ENCODE measurements around the gene PLCB4. TPM values are rescaled to one million over a fixed set of nuclear protein-coding genes. Genes with fewer than 3 reads are reported as not detected.

PLCB4 gene
- total and polyA plus RNA-seq, 12 donors, result 0.26 to 8.5 (median 2.8) TPM

DNA sequence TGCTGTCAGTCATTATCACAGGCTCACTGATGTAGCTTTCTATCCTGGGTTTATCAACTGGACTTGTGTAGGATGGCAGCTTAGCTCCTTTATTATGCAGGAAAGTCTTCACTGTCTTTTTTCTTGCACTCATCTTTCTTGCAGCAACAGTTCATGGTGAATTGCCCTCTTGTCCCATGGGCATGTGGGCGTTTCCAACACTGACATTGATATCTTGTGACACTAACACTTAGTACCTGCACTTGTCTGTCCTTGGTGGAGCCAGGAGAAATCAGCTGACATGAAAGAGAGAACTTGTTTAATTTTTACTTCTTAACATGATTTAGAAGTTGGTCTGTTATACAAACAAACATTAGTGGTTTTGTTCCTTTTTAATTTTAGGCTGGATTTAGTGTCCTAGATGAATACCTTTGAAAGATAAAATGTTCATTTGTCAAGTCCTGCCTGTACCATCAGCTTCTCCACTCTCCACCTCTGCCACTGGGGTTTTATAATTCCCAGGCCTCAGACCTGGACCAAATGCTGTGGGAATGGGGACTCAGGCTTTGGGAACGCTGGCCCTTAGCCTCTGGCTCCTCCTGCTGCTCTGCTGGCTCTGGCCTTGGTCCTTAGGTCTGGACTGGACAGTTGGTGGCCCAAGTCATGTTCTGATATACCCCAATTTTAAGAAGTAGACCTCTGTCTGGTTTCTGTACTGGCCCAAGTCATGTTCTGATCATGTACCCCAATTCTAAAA is 284.5 kb downstream of the PLCB4 start:
- H3K9me3 ChIP-seq (replicated peaks in 1 of 3), result no peaks in the 10 kb centered on the region
- TF ChIP-seq, protein P1, sequence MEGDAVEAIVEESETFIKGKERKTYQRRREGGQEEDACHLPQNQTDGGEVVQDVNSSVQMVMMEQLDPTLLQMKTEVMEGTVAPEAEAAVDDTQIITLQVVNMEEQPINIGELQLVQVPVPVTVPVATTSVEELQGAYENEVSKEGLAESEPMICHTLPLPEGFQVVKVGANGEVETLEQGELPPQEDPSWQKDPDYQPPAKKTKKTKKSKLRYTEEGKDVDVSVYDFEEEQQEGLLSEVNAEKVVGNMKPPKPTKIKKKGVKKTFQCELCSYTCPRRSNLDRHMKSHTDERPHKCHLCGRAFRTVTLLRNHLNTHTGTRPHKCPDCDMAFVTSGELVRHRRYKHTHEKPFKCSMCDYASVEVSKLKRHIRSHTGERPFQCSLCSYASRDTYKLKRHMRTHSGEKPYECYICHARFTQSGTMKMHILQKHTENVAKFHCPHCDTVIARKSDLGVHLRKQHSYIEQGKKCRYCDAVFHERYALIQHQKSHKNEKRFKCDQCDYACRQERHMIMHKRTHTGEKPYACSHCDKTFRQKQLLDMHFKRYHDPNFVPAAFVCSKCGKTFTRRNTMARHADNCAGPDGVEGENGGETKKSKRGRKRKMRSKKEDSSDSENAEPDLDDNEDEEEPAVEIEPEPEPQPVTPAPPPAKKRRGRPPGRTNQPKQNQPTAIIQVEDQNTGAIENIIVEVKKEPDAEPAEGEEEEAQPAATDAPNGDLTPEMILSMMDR (IDR thresholded peaks at IDR 0.05), result no peak
- TF ChIP-seq POLR2A (IDR thresholded peaks at IDR 0.05), result no peak
- H3K4me1 ChIP-seq (replicated peaks in 1 of 2), result no peaks in the 10 kb centered on the region
- no peak overlapping the region for H3K27ac ChIP-seq
- H3K36me3 ChIP-seq (replicated peaks in 1 of 2), result no peaks in the 10 kb centered on the region
- DNase-seq, result no peak
- intact Hi-C loops (cut with DNase I), result no loop called here
- 79 to 89% (median 81%) methylated on average over 2 of the region's 2 CpGs for WGBS, 4 donors
- H3K4me3 ChIP-seq, result no peak overlapping the region
- no peaks in the 10 kb centered on the region for H3K27me3 ChIP-seq

DNA sequence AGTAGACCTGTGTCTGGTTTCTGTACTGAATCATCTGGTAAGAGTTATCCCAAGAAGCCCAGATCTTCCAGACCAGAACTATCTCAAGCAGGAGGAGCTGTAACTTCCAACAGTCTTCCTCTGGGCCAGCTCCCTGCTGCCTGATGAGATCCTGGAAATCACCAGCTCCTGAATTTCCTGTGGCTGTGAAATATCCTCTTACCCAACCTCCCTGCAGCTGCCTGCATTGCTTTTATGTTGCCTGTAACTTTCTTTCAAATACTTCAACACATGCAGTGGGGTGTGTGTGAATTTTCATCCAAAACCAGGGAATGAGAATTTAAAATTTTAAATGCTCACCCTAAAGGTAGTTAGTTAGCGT is 285.0 kb downstream of the PLCB4 start:
- intact Hi-C loops (cut with DNase I), result no loop called here
- WGBS, 4 donors, result 92 to 100% (median 94%) methylated on average over 1 of the region's 1 CpG
- Histone ChIP-seq H3K36me3 (replicated peaks in 1 of 2) (no peaks in the 10 kb centered on the region), H3K27ac (no peak overlapping the region), H3K4me1 (replicated peaks in 1 of 2) (no peaks in the 10 kb centered on the region), H3K4me3 (no peak overlapping the region), H3K27me3 (no peaks in the 10 kb centered on the region), H3K9me3 (replicated peaks in 1 of 3) (no peaks in the 10 kb centered on the region)
- TF ChIP-seq POLR2A (IDR thresholded peaks at IDR 0.05), result no peak
- TF ChIP-seq, protein P1 (IDR thresholded peaks at IDR 0.05), result no peak
- no peak for DNase-seq

DNA sequence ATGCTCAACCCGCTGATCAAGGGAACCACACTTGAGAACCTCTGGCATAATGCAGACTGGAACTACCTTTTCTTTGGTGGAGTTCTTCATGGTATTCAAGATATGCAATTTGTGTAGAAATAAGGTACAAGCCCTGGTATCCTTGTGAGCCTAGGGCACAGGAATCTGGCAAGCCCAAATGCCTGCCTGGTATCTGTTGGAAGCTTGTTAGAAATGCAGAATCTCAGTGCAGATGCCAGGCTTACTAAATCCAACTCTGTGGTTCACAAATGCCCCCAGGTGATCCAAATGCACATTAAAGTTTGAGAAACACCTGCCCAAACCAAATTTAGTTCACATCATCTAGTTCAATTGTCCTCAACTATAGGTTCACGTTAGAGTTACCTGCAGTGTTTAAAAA is 285.7 kb downstream of the PLCB4 start:
- no peak overlapping the region for H3K4me3 ChIP-seq
- WGBS, 4 donors, result 86 to 93% (median 91%) methylated on average over 2 of the region's 2 CpGs
- no peak for DNase-seq
- no peaks in the 10 kb centered on the region for H3K27me3 ChIP-seq
- no peaks in the 10 kb centered on the region for H3K36me3 ChIP-seq (replicated peaks in 1 of 2)
- intact Hi-C loops (cut with DNase I), result no loop called here
- TF ChIP-seq, protein P1 (IDR thresholded peaks at IDR 0.05), result no peak
- no peak for TF ChIP-seq POLR2A (IDR thresholded peaks at IDR 0.05)
- no peaks in the 10 kb centered on the region for H3K4me1 ChIP-seq (replicated peaks in 1 of 2)
- no peak overlapping the region for H3K27ac ChIP-seq
- no peaks in the 10 kb centered on the region for H3K9me3 ChIP-seq (replicated peaks in 1 of 3)

DNA sequence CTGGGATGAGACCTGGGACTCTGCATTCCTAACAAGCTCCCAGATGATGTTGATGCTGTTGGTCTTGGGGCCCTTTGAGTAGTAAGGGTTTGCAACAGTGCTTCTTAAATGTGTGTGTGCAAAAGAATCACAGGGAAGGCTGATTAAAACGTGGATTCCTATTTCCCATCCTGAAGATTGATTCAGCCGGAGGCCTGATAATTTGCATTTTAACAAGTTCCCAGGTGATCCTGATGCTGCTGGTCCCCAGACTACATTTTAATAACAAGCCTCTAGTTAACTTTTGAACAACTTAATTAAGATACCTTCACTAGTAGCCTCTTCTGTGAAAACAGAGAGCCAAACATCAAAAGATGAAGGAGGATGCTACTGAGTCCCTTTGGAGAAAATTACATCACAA is 289.1 kb downstream of the PLCB4 start:
- intact Hi-C loops (cut with DNase I), result no loop called here
- Histone ChIP-seq H3K27ac (no peak overlapping the region), H3K27me3 (no peaks in the 10 kb centered on the region), H3K9me3 (replicated peaks in 1 of 3) (no peaks in the 10 kb centered on the region), H3K36me3 (replicated peaks in 1 of 2) (no peaks in the 10 kb centered on the region), H3K4me3 (no peak overlapping the region), H3K4me1 (replicated peaks in 1 of 2) (no peaks in the 10 kb centered on the region)
- WGBS, 4 donors, result 80 to 87% (median 84%) methylated on average over 2 of the region's 2 CpGs
- DNase-seq, result no peak
- TF ChIP-seq, protein P1 (IDR thresholded peaks at IDR 0.05), result no peak
- TF ChIP-seq POLR2A (IDR thresholded peaks at IDR 0.05), result no peak

All from adrenal gland (tissue), 12 donors.